Measurements from ENCODE around the gene ARID4A.
A peak's percentile ranks its signal among the peaks of the same experiment; 100 is the strongest.
"Not testable (repeated sequence)": the region's sequence is repeated elsewhere in the genome, so short reads cannot be mapped to it uniquely, and the experiment has no call there.

ARID4A gene

GRCh38 chr14:58294201-58294600, 4.2 kb upstream of the ARID4A start:
- DNase-seq (ENCODE audit: low read depth in 2 of 2), result no peak

GRCh38 chr14:58296726-58297125, 1.6 kb upstream of the ARID4A start:
- no peak for DNase-seq (ENCODE audit: low read depth in 2 of 2)

- peak in 1 of 2 donors; percentile 4 for DNase-seq (ENCODE audit: low read depth in 2 of 2)
Measured at GRCh38 chr14:58297412-58297761, 968 bp upstream of the ARID4A start.

- DNase-seq (ENCODE audit: low read depth in 2 of 2), result peak; percentile 96 to 97
Measured at GRCh38 chr14:58297762-58298476, 436 bp upstream of the ARID4A start.

- peak in 1 of 2 donors; percentile 2 for DNase-seq (ENCODE audit: low read depth in 2 of 2)
Measured at GRCh38 chr14:58299401-58300330, 1.3 kb downstream of the ARID4A start.

GRCh38 chr14:58301416-58301815, 3.1 kb downstream of the ARID4A start:
- no peak for DNase-seq (ENCODE audit: low read depth in 2 of 2)

- DNase-seq (ENCODE audit: low read depth in 2 of 2), result no peak
Measured at GRCh38 chr14:58305730-58306129, 7.4 kb downstream of the ARID4A start.

GRCh38 chr14:58307597-58308316, 9.4 kb downstream of the ARID4A start:
- no peak for DNase-seq (ENCODE audit: low read depth in 2 of 2)

GRCh38 chr14:58309086-58309485, 10.7 kb downstream of the ARID4A start:
- no peak for DNase-seq (ENCODE audit: low read depth in 2 of 2)

- no peak for DNase-seq (ENCODE audit: low read depth in 2 of 2)
Measured at GRCh38 chr14:58313699-58314098, 15.3 kb downstream of the ARID4A start.

GRCh38 chr14:58315606-58316005, 17.3 kb downstream of the ARID4A start:
- DNase-seq (ENCODE audit: low read depth in 2 of 2), result no peak

GRCh38 chr14:58327019-58327418, 28.7 kb downstream of the ARID4A start:
- DNase-seq (ENCODE audit: low read depth in 2 of 2), result no peak

- DNase-seq (ENCODE audit: low read depth in 2 of 2), result peak; percentile 55 to 60
Measured at GRCh38 chr14:58331111-58331510, 32.8 kb downstream of the ARID4A start.

GRCh38 chr14:58332561-58332960, 34.2 kb downstream of the ARID4A start:
- no peak for DNase-seq (ENCODE audit: low read depth in 2 of 2)

GRCh38 chr14:58339666-58340065, 41.3 kb downstream of the ARID4A start:
- DNase-seq (ENCODE audit: low read depth in 2 of 2), result not testable (repeated sequence)

- no peak for DNase-seq (ENCODE audit: low read depth in 2 of 2)
Measured at GRCh38 chr14:58341152-58341748, 42.9 kb downstream of the ARID4A start.

GRCh38 chr14:58343535-58343934, 45.2 kb downstream of the ARID4A start:
- not testable (repeated sequence) for DNase-seq (ENCODE audit: low read depth in 2 of 2)

- no peak for DNase-seq (ENCODE audit: low read depth in 2 of 2)
Measured at GRCh38 chr14:58353516-58354299, 55.4 kb downstream of the ARID4A start.

- no peak for DNase-seq (ENCODE audit: low read depth in 2 of 2)
Measured at GRCh38 chr14:58354808-58355207, 56.5 kb downstream of the ARID4A start.

- no peak for DNase-seq (ENCODE audit: low read depth in 2 of 2)
Measured at GRCh38 chr14:58356268-58356667, 57.9 kb downstream of the ARID4A start.

GRCh38 chr14:58362272-58362671, 63.9 kb downstream of the ARID4A start:
- not testable (repeated sequence) for DNase-seq (ENCODE audit: low read depth in 2 of 2)
